NCI-H460 (cell line): ENCODE measurements around the gene MED12L. TPM values are rescaled to one million over a fixed set of nuclear protein-coding genes. Genes with fewer than 3 reads are reported as not detected.
"Not testable (repeated sequence)": the region's sequence is repeated elsewhere in the genome, so short reads cannot be mapped to it uniquely, and the experiment has no call there.

Source experiments
- DNase-seq: peaks from one replicate; pipeline ENCODE4 v3.0.0-alpha.2; 2016; ENCODE audit warnings: low read depth; ENCODE audit errors: extremely low read depth
- polyA plus RNA-seq: library from polyadenylated mRNA; depleted of rRNA; stranded (reverse); fragments of >200 nt; gene quantifications from 2 replicates; pipeline ENCODE4 v1.2.3, GENCODE V29; 2014; cell fraction: nucleus; rRNA removed
- total RNA-seq: library from RNA; depleted of rRNA; stranded (reverse); fragments of >200 nt; shearing (Covaris generic); gene quantifications from 2 replicates; pipeline ENCODE4 v1.2.3, GENCODE V29; 2014; rRNA removed

MED12L gene
- total RNA-seq, result 0.35 and 0.54 TPM in 2 replicates
- 0.08 and 0.49 TPM in 2 replicates for polyA plus RNA-seq

GRCh38 chr3:151085227-151085888 is at the start of gene MED12L:
TSS of gene MED12L (plus strand) at chr3:151085664. CDS start at chr3:151086927, 1,263 bp downstream.
- peak; percentile 53 for DNase-seq

- no peak for DNase-seq
These were observed 47.6 kb upstream of the MED12L start for GRCh38 chr3:151037746-151038477.

- no peak for DNase-seq
These were observed 40.8 kb upstream of the MED12L start for GRCh38 chr3:151044706-151045105.

GRCh38 chr3:151047636-151048035 is 37.8 kb upstream of the MED12L start:
- no peak for DNase-seq

- no peak for DNase-seq
These were observed 33.9 kb upstream of the MED12L start for GRCh38 chr3:151051533-151051932.

GRCh38 chr3:151052346-151052745 is 33.1 kb upstream of the MED12L start:
- DNase-seq, result no peak

GRCh38 chr3:151052756-151053155 is 32.7 kb upstream of the MED12L start:
- DNase-seq, result no peak

GRCh38 chr3:151058740-151059139 is 26.7 kb upstream of the MED12L start:
- DNase-seq, result no peak

GRCh38 chr3:151062611-151063010 is 22.9 kb upstream of the MED12L start:
- DNase-seq, result no peak

GRCh38 chr3:151067158-151067557 is 18.3 kb upstream of the MED12L start:
- DNase-seq, result no peak

GRCh38 chr3:151072842-151073241 is 12.6 kb upstream of the MED12L start:
- not testable (repeated sequence) for DNase-seq

GRCh38 chr3:151074256-151074655 is 11.2 kb upstream of the MED12L start:
- DNase-seq, result no peak

- DNase-seq, result no peak
These were observed 9.4 kb upstream of the MED12L start for GRCh38 chr3:151075869-151076562.

GRCh38 chr3:151076626-151077025 is 8.8 kb upstream of the MED12L start:
- DNase-seq, result no peak

GRCh38 chr3:151081082-151081481 is 4.4 kb upstream of the MED12L start:
- not testable (repeated sequence) for DNase-seq

- DNase-seq, result no peak
These were observed 2.3 kb upstream of the MED12L start for GRCh38 chr3:151082880-151083838.

GRCh38 chr3:151084893-151085226 is 604 bp upstream of the MED12L start:
- no peak for DNase-seq

GRCh38 chr3:151085889-151086483 is 522 bp downstream of the MED12L start:
- DNase-seq, result no peak

GRCh38 chr3:151086484-151087456 is 1.3 kb downstream of the MED12L start:
- peak; percentile 68 for DNase-seq
